GM23338 (cell line): Measurements from ENCODE around the gene RAB11FIP4.

Experiments used
- CREB1 ChIP-seq: fragments of 250-450 bp; sonication (Bioruptor Pico); IDR thresholded peaks from 2 replicates; pipeline ENCODE4 v1.5.0; 2020; ENCODE audit warnings: low read depth, mild to moderate bottlenecking, moderate library complexity
- POLR2AphosphoS5 ChIP-seq: IDR thresholded peaks from 2 replicates; pipeline ENCODE4 v1.6.1; 2016; ENCODE audit warnings: antibody characterized with exemption, low read depth
- TF ChIP-seq, protein P1 (sequence below), 2 experiments: fragments of 200-600 bp in 1 of 2; sonication (generic) in 1 of 2; conservative IDR thresholded peaks; 2 replicates each; pipeline versions ENCODE4 v1.5.1 to v1.6.1; 2016 to 2017; ENCODE audit warnings: antibody characterized with exemption in 2 of 2, low read depth in 2 of 2, mild to moderate bottlenecking in 2 of 2, moderate library complexity in 1 of 2
- TF ChIP-seq, protein P2 (sequence below): IDR thresholded peaks from one replicate; pipeline ENCODE4 v1.6.1; 2018; ENCODE audit warnings: antibody characterized with exemption; ENCODE audit not compliant: unreplicated experiment

DNA sequence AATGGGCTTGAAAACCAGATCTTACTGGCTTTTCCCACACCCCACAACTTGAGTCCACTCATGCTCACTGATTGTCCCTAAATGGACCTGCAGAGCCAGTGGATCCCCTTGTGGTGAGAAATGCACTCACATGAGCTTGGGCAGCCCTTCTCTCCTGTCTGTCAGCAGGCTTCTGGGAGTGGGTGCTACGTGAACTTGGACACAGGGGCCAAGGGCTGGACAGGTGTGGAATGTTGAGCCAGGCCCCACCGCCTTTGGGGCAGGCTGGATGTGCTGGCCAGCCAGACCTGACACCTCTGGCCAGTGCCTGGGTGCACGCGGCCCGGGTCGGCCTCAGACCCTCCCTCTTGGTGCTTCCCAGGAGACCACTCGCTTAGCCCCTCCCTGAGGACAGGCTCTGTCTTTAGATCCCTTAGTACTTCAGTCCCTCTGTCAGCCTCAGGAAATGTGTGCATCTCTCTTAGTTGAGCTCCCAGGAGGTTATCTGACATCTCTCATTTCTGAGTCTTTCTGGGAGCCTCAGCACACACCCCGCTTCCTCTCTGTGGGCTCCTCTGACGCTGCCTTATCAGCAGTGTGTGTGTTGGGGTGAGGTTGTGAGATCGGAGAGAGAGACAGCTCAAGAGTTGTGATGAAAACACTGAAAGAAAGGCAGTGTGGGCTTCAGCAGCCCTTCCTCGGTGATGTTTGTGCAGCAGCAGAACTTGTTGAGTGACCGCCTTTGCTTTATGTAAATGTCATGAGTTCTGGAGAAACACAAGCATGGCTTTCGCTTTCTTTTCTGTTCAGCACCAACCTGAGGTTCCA, 117.0 kb downstream of the RAB11FIP4 start:
- TF ChIP-seq, protein P1, sequence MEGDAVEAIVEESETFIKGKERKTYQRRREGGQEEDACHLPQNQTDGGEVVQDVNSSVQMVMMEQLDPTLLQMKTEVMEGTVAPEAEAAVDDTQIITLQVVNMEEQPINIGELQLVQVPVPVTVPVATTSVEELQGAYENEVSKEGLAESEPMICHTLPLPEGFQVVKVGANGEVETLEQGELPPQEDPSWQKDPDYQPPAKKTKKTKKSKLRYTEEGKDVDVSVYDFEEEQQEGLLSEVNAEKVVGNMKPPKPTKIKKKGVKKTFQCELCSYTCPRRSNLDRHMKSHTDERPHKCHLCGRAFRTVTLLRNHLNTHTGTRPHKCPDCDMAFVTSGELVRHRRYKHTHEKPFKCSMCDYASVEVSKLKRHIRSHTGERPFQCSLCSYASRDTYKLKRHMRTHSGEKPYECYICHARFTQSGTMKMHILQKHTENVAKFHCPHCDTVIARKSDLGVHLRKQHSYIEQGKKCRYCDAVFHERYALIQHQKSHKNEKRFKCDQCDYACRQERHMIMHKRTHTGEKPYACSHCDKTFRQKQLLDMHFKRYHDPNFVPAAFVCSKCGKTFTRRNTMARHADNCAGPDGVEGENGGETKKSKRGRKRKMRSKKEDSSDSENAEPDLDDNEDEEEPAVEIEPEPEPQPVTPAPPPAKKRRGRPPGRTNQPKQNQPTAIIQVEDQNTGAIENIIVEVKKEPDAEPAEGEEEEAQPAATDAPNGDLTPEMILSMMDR (conservative IDR thresholded peaks at IDR 0.05; ENCODE audit: low read depth in 2 of 2), result peak; percentile 60 to 63
- TF ChIP-seq CREB1, result no peak
- no peak for TF ChIP-seq POLR2AphosphoS5
- TF ChIP-seq, protein P2, sequence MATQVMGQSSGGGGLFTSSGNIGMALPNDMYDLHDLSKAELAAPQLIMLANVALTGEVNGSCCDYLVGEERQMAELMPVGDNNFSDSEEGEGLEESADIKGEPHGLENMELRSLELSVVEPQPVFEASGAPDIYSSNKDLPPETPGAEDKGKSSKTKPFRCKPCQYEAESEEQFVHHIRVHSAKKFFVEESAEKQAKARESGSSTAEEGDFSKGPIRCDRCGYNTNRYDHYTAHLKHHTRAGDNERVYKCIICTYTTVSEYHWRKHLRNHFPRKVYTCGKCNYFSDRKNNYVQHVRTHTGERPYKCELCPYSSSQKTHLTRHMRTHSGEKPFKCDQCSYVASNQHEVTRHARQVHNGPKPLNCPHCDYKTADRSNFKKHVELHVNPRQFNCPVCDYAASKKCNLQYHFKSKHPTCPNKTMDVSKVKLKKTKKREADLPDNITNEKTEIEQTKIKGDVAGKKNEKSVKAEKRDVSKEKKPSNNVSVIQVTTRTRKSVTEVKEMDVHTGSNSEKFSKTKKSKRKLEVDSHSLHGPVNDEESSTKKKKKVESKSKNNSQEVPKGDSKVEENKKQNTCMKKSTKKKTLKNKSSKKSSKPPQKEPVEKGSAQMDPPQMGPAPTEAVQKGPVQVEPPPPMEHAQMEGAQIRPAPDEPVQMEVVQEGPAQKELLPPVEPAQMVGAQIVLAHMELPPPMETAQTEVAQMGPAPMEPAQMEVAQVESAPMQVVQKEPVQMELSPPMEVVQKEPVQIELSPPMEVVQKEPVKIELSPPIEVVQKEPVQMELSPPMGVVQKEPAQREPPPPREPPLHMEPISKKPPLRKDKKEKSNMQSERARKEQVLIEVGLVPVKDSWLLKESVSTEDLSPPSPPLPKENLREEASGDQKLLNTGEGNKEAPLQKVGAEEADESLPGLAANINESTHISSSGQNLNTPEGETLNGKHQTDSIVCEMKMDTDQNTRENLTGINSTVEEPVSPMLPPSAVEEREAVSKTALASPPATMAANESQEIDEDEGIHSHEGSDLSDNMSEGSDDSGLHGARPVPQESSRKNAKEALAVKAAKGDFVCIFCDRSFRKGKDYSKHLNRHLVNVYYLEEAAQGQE, result no peak
